B cell (primary cell): ENCODE results near the gene FRMD8. TPM values are rescaled to one million over a fixed set of nuclear protein-coding genes. Genes with fewer than 3 reads are reported as not detected.

ENCODE experiments used
- ATAC-seq: fragments of 200-7000 bp; cut with Tn5 transposase; one replicate; pipeline ENCODE4 v1.10.0; 2021; ENCODE audit warnings: low read depth, mild to moderate bottlenecking, moderate number of reproducible peaks, moderate library complexity
- CTCF ChIA-PET: fragments of 350-600 bp; sonication (Branson Sonifier 250); formaldehyde crosslinking; loops from one replicate; lab custom pipeline; 2021; ENCODE audit warnings: antibody characterized with exemption, inconsistent platforms; lab: Charles Lee
- POLR2A ChIA-PET: fragments of 350-600 bp; sonication (Branson Sonifier 250); formaldehyde crosslinking; loops from one replicate; lab custom pipeline; 2021; ENCODE audit warnings: antibody characterized with exemption; lab: Charles Lee
- DNase-seq: peaks from one replicate; pipeline ENCODE4 v3.0.0; 2013
- H2AFZ ChIP-seq: 2 replicates; pipeline ENCODE4 v1.6.1; 2012; ENCODE audit warnings: mild to moderate bottlenecking, low read depth, low read length; ENCODE audit not compliant: insufficient read depth, poor library complexity, severe bottlenecking
- H3K27ac ChIP-seq, 2 donors: 1 replicate in 1 of 2; 2 replicates in 1 of 2; pipeline ENCODE4 v1.5.1; 2012 to 2013; ENCODE audit warnings: low read length in 2 of 2, mild to moderate bottlenecking in 2 of 2, moderate library complexity in 1 of 2
- H3K27me3 ChIP-seq, 4 experiments: fragments of 200-600 bp in 1 of 4; sonication (generic) in 1 of 4; replicated peaks in 1 of 4; 1 replicate in 2 of 4; 2 replicates in 2 of 4; pipeline versions ENCODE4 v1.6.1 to v1.7.0; 2013 to 2016; ENCODE audit warnings: low read length in 3 of 4, mild to moderate bottlenecking in 2 of 4, mixed read lengths in 1 of 4, moderate library complexity in 1 of 4; ENCODE audit not compliant: insufficient read depth in 4 of 4, control insufficient read depth in 3 of 4; ENCODE audit errors: control extremely low read depth in 1 of 4
- H3K36me3 ChIP-seq, 2 experiments: replicated peaks in 1 of 2; 1 replicate in 1 of 2; 2 replicates in 1 of 2; pipeline versions ENCODE4 v1.6.1 to v1.7.1; 2013; ENCODE audit warnings: low read length in 1 of 2; ENCODE audit not compliant: insufficient read depth in 2 of 2, control insufficient read depth in 1 of 2; ENCODE audit errors: control extremely low read depth in 1 of 2, extremely low read depth in 1 of 2
- H3K4me1 ChIP-seq, 2 donors: fragments of 200-600 bp in 1 of 2; sonication (generic) in 1 of 2; 1 replicate in 1 of 2; 2 replicates in 1 of 2; pipeline versions ENCODE4 v1.5.1 to v1.6.1; 2013 to 2017; ENCODE audit warnings: low read length in 2 of 2; ENCODE audit not compliant: control insufficient read depth in 2 of 2, insufficient read depth in 2 of 2
- H3K4me2 ChIP-seq: replicated peaks from 2 replicates; pipeline ENCODE3; 2012; ENCODE audit warnings: mild to moderate bottlenecking, low read depth, low read length; ENCODE audit not compliant: poor library complexity, severe bottlenecking
- H3K4me3 ChIP-seq, 5 experiments: fragments of 200-600 bp in 1 of 5; sonication (generic) in 1 of 5; 1 replicate in 3 of 5; 2 replicates in 2 of 5; pipeline versions ENCODE4 v1.5.1 to v1.7.0; 2011 to 2016; ENCODE audit warnings: low read length in 4 of 5, mild to moderate bottlenecking in 4 of 5, low read depth in 2 of 5, control low read depth in 1 of 5, moderate library complexity in 1 of 5; ENCODE audit not compliant: insufficient read depth in 1 of 5; ENCODE audit errors: control extremely low read depth in 1 of 5, extremely low read depth in 1 of 5
- H3K79me2 ChIP-seq: fragments of 200-600 bp; sonication (generic); one replicate; pipeline ENCODE4 v1.6.0; 2016; ENCODE audit warnings: low read length; ENCODE audit not compliant: control insufficient read depth, insufficient read depth
- H3K9ac ChIP-seq: fragments of 200-600 bp; sonication (generic); 2 replicates; pipeline ENCODE4 v1.6.1; 2017; ENCODE audit warnings: mild to moderate bottlenecking, low read length, moderate library complexity
- H3K9me3 ChIP-seq, 3 donors: one replicate each; pipeline versions ENCODE4 v1.6.1 to v1.7.1; 2013; ENCODE audit warnings: low read length in 2 of 3; ENCODE audit not compliant: control insufficient read depth in 2 of 3, insufficient read depth in 1 of 3; ENCODE audit errors: control extremely low read depth in 1 of 3
- H4K20me1 ChIP-seq: 2 replicates; pipeline ENCODE4 v1.6.0; 2012; ENCODE audit warnings: mild to moderate bottlenecking, low read length; ENCODE audit not compliant: insufficient read depth, control insufficient read depth, poor library complexity, severe bottlenecking
- H3K27ac Mint-ChIP-seq: one replicate; pipeline ENCODE4 v1.8.0; 2021; ENCODE audit warnings: mixed read lengths
- H3K27me3 Mint-ChIP-seq: one replicate; pipeline ENCODE4 v1.8.0; 2021; ENCODE audit warnings: mixed read lengths
- H3K4me1 Mint-ChIP-seq: one replicate; pipeline ENCODE4 v1.8.0; 2021; ENCODE audit warnings: mixed read lengths
- H3K4me3 Mint-ChIP-seq: one replicate; pipeline ENCODE4 v1.8.0; 2021; ENCODE audit warnings: mixed read lengths
- H3K9me3 Mint-ChIP-seq: one replicate; pipeline ENCODE4 v1.8.0; 2022; ENCODE audit warnings: mixed read lengths; ENCODE audit not compliant: insufficient read depth
- EZH2 ChIP-seq: IDR thresholded peaks from 2 replicates; pipeline ENCODE4 v1.6.1; 2012; ENCODE audit warnings: borderline replicate concordance, low read depth, mild to moderate bottlenecking, moderate library complexity, low read length; ENCODE audit not compliant: insufficient read depth, poor library complexity, severe bottlenecking
- WGBS: methylation state at CpG from one replicate; pipeline ENCODE4 v1.1.5; 2013; ENCODE audit warnings: missing lambda C conversion rate; ENCODE audit not compliant: insufficient coverage; 5-methylcytosine and 5-hydroxymethylcytosine counted together
- intact Hi-C: fragments of 100-400 bp; cut with micrococcal nuclease; formaldehyde crosslinking; loops from one replicate; pipeline ENCODE4 v1.10.0; 2022
- polyA plus RNA-seq: library from polyadenylated mRNA; depleted of rRNA; stranded (reverse); fragments of >200 nt; gene quantifications from 2 replicates; pipeline ENCODE4 v1.2.3, GENCODE V29; 2012
- total RNA-seq, 2 donors: library from RNA; stranded (reverse); fragments of 120-200 nt in 1 of 2; gene quantifications; 1 replicate in 1 of 2; 2 replicates in 1 of 2; pipeline versions ENCODE4 v1.2.3 to v1.2.4, GENCODE V29; 2013 to 2022
- TF ChIP-seq, protein P1 (sequence below): fragments of 200-600 bp; IDR thresholded peaks from one replicate; pipeline ENCODE4 v1.8.0; 2022; ENCODE audit warnings: antibody characterized with exemption, mild to moderate bottlenecking

FRMD8 gene
- total and polyA plus RNA-seq, 2 donors (not counting 1 experiment from before 2014, with no cell fraction given) = 44.3 to 73.6 TPM

DNA sequence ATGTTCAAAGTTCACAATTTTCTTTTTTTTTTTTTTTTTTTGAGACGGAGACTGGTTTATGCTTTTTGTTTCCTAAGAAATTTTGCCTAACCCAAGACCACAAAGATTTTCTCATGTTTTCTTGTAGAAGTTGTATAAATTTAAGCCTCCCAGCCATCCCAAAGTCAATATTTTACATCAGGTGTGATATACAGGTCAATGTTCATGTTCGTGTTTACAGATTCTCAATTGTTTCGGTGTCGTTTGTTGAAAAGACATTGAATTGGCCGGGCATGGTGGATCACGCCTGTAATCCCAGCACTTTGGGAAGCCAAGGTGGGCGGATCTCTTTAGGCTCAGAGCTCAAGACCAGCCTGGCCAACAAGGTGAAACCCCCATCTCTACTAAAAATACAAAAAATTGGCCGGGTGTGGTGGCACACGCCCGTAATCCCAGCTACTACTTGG is 15.4 kb downstream of the FRMD8 start:
- intact Hi-C loops = no loop called here
- Histone ChIP-seq H3K36me3 (peaks cover 0 to 51% of the 10 kb centered on the region in 2 experiments), H4K20me1 (no peaks in the 10 kb centered on the region), H3K27me3 (no peaks in the 10 kb centered on the region), H3K9ac (no peak overlapping the region), H3K4me2 (no peak overlapping the region), H3K4me3 (no peak overlapping the region), H3K9me3 (no peaks in the 10 kb centered on the region), H3K27ac (peak overlapping the region in 1 of 2 donors; percentile 81), H3K4me1 (peaks cover 23 to 40% of the 10 kb centered on the region in 2 donors), H3K79me2 (peaks cover 4% of the 10 kb centered on the region), H2AFZ (no peak overlapping the region)
- peak overlapping the region; percentile 6 for H3K27ac Mint-ChIP-seq
- DNase-seq = no peak
- no peaks in the 10 kb centered on the region for H3K27me3 Mint-ChIP-seq
- no peak overlapping the region for H3K4me3 Mint-ChIP-seq
- no peak for TF ChIP-seq EZH2
- TF ChIP-seq, protein P1, sequence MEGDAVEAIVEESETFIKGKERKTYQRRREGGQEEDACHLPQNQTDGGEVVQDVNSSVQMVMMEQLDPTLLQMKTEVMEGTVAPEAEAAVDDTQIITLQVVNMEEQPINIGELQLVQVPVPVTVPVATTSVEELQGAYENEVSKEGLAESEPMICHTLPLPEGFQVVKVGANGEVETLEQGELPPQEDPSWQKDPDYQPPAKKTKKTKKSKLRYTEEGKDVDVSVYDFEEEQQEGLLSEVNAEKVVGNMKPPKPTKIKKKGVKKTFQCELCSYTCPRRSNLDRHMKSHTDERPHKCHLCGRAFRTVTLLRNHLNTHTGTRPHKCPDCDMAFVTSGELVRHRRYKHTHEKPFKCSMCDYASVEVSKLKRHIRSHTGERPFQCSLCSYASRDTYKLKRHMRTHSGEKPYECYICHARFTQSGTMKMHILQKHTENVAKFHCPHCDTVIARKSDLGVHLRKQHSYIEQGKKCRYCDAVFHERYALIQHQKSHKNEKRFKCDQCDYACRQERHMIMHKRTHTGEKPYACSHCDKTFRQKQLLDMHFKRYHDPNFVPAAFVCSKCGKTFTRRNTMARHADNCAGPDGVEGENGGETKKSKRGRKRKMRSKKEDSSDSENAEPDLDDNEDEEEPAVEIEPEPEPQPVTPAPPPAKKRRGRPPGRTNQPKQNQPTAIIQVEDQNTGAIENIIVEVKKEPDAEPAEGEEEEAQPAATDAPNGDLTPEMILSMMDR = no peak
- POLR2A ChIA-PET = interaction anchor here (1.0 to 3.1 kb wide), 2 partner anchors 15 to 103 kb away, joined by 4 to 32 read pairs; partner anchors contain the start of gene FRMD8
- no peak for ATAC-seq
- WGBS = 94% methylated on average over 8 of the region's 10 CpGs
- no peaks in the 10 kb centered on the region for H3K9me3 Mint-ChIP-seq
- H3K4me1 Mint-ChIP-seq = peaks cover 28% of the 10 kb centered on the region
- CTCF ChIA-PET = no interaction called here

DNA sequence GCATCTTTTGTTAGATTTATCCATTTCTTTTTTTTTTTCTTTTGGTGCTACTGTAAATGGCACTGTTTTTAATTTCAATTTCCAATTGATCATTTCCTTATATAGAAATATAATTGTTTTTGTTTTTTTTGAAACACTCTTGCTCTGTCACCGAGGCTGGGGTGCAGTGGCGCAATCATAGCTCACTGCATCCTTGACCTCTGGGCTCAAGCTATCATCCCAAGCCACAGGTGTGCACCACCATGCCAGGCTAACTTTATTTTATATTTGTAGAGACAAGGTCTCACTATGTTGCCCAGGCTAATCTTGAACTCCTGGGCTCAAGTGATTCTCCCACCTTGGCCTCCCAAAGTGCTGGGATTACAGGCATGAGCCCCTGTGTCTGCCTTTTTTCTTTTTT is 16.4 kb downstream of the FRMD8 start:
- DNase-seq = no peak
- ATAC-seq = no peak
- H2AFZ ChIP-seq = no peak overlapping the region
- H3K4me1 ChIP-seq = peaks cover 27 to 48% of the 10 kb centered on the region in 2 donors
- H3K4me2 ChIP-seq = no peak overlapping the region
- no CpG with 5 or more reads among the region's 2 CpGs for WGBS
- Mint-ChIP-seq H3K4me1 (peaks cover 34% of the 10 kb centered on the region), H3K27me3 (no peaks in the 10 kb centered on the region), H3K9me3 (no peaks in the 10 kb centered on the region), H3K27ac (peak overlapping the region; percentile 56), H3K4me3 (no peak overlapping the region)
- CTCF ChIA-PET = interaction anchor here (0.8 to 8.0 kb wide), 2 partner anchors 14 to 103 kb away, joined by 3 to 66 read pairs; no protein-coding TSS in a partner anchor
- intact Hi-C loops = loop anchor here (1.0 kb wide), 3 partner anchors 14 to 20 kb away; partner anchors contain the start of genes FRMD8 and SLC25A45
- TF ChIP-seq, protein P1 = no peak
- no peak for TF ChIP-seq EZH2
- no peak overlapping the region for H3K9ac ChIP-seq
- no peaks in the 10 kb centered on the region for H4K20me1 ChIP-seq
- POLR2A ChIA-PET = interaction anchor here (1.0 to 3.1 kb wide), 9 partner anchors 12 to 102 kb away, joined by 3 to 32 read pairs (median 9); partner anchors contain the start of genes FRMD8 and MALAT1
- H3K9me3 ChIP-seq = no peaks in the 10 kb centered on the region
- peaks cover 4% of the 10 kb centered on the region for H3K79me2 ChIP-seq
- peaks cover 0 to 44% of the 10 kb centered on the region in 2 experiments for H3K36me3 ChIP-seq
- H3K4me3 ChIP-seq = no peak overlapping the region
- H3K27me3 ChIP-seq = no peaks in the 10 kb centered on the region
- peak overlapping the region; percentile 81 to 86 for H3K27ac ChIP-seq
